Immature natural killer cell (primary cell): Measurements from ENCODE around the gene MMGT1. TPM values are rescaled to one million over a fixed set of nuclear protein-coding genes. Genes with fewer than 3 reads are reported as not detected.
A peak's percentile ranks its signal among the peaks of the same experiment; 100 is the strongest.

ENCODE experiments used
- DNase-seq, 3 donors: peaks; one replicate each; pipeline ENCODE4 v3.0.0; 2022; ENCODE audit warnings: mixed read lengths in 1 of 3
- H3K27ac Mint-ChIP-seq, 6 donors: one replicate each; pipeline ENCODE4 v1.8.0; 2020; ENCODE audit warnings: mixed read lengths in 6 of 6, mild to moderate bottlenecking in 5 of 6, inconsistent platforms in 4 of 6, moderate library complexity in 3 of 6
- H3K27me3 Mint-ChIP-seq, 3 donors: one replicate each; pipeline ENCODE4 v1.8.0; 2020 to 2021; ENCODE audit warnings: low read depth in 3 of 3, mild to moderate bottlenecking in 3 of 3, mixed read lengths in 3 of 3, moderate library complexity in 3 of 3, inconsistent platforms in 1 of 3
- H3K36me3 Mint-ChIP-seq, 3 donors: one replicate each; pipeline ENCODE4 v1.8.0; 2020; ENCODE audit warnings: mixed read lengths in 3 of 3, inconsistent platforms in 2 of 3, mild to moderate bottlenecking in 2 of 3
- H3K4me1 Mint-ChIP-seq, 2 donors: one replicate each; pipeline ENCODE4 v1.8.0; 2020; ENCODE audit warnings: inconsistent platforms in 2 of 2, mild to moderate bottlenecking in 2 of 2, mixed read lengths in 2 of 2, moderate library complexity in 1 of 2
- H3K4me3 Mint-ChIP-seq, 5 donors: one replicate each; pipeline ENCODE4 v1.8.0; 2020; ENCODE audit warnings: mild to moderate bottlenecking in 5 of 5, mixed read lengths in 5 of 5, inconsistent platforms in 3 of 5, moderate library complexity in 3 of 5
- H3K9me3 Mint-ChIP-seq, 6 donors: one replicate each; pipeline ENCODE4 v1.8.0; 2020; ENCODE audit warnings: mild to moderate bottlenecking in 6 of 6, mixed read lengths in 6 of 6, inconsistent platforms in 4 of 6, moderate library complexity in 3 of 6
- polyA plus RNA-seq, 3 donors: library from polyadenylated mRNA; unstranded; fragments of 300-500 nt; fragmentation: Illumina TruSeq; gene quantifications; one replicate each; pipeline ENCODE4 v1.2.3, GENCODE V29; 2021

MMGT1 gene
- 10 to 100 TPM in 1 of 3 donors, 1 to 10 TPM in 2; 5.7 to 10.6 (median 8.1) TPM for polyA plus RNA-seq

- peak; percentile 75 to 82 (median 81) for DNase-seq
- Mint-ChIP-seq H3K4me1 (peaks cover 25 to 33% of the 10 kb centered on the region in 2 donors), H3K9me3 (no peaks in the 10 kb centered on the region), H3K4me3 (peak within 1 kb of the TSS; percentile 93 to 99 (median 97)), H3K36me3 (no peaks in the 10 kb centered on the region), H3K27me3 (peaks cover 5 to 13% (median 12%) of the 10 kb centered on the region in 3 donors), H3K27ac (peak within 1 kb of the TSS; percentile 91 to 98 (median 96))
Observed at GRCh38 chrX:135973548-135974278, at the start of gene MMGT1. TSS of gene MMGT1 (minus strand) at chrX:135973988. CDS start at chrX:135973675, 313 bp downstream.

GRCh38 chrX:136021903-136022302, 48.1 kb upstream of the MMGT1 start:
- Mint-ChIP-seq H3K9me3 (no peaks in the 10 kb centered on the region), H3K4me1 (no peaks in the 10 kb centered on the region), H3K27ac (no peak overlapping the region), H3K4me3 (no peak overlapping the region), H3K36me3 (peaks cover 0 to 11% (median 3%) of the 10 kb centered on the region in 3 donors), H3K27me3 (peaks cover 2 to 5% (median 2%) of the 10 kb centered on the region in 3 donors)
- no peak for DNase-seq

GRCh38 chrX:136021160-136021559, 47.4 kb upstream of the MMGT1 start:
- Mint-ChIP-seq H3K27ac (no peak overlapping the region), H3K4me3 (no peak overlapping the region), H3K4me1 (no peaks in the 10 kb centered on the region), H3K36me3 (peaks cover 0 to 13% (median 3%) of the 10 kb centered on the region in 3 donors), H3K9me3 (no peaks in the 10 kb centered on the region), H3K27me3 (peaks cover 2 to 5% (median 2%) of the 10 kb centered on the region in 3 donors)
- DNase-seq = no peak

- Mint-ChIP-seq H3K4me1 (no peaks in the 10 kb centered on the region), H3K27ac (no peak overlapping the region), H3K36me3 (peaks cover 0 to 19% (median 3%) of the 10 kb centered on the region in 3 donors), H3K4me3 (no peak overlapping the region), H3K27me3 (peaks cover 1 to 6% (median 5%) of the 10 kb centered on the region in 3 donors), H3K9me3 (no peaks in the 10 kb centered on the region)
- DNase-seq = no peak
Observed at GRCh38 chrX:136019226-136019625, 45.4 kb upstream of the MMGT1 start.

DNA sequence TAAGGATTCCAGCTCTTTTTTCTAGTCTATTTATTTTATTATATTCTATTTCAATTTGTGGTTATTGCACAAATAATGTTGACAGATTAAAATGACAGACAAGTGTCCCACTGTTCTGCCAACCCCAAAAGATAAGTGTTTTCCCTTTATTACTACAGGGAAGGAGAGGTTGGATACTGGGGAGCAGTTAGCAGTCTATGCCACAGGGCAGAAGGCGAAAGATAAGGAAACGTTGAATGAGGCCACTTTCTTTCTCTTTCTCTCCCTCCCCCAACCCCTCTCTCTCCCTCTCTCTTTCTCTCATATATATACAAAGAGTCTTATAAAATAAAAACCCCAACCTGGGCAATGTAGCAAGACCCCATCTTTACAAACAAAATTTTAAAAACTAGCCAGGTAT, 43.1 kb upstream of the MMGT1 start:
- Mint-ChIP-seq H3K27ac (no peak overlapping the region), H3K36me3 (peaks cover 0 to 19% (median 7%) of the 10 kb centered on the region in 3 donors), H3K4me1 (no peaks in the 10 kb centered on the region), H3K4me3 (no peak overlapping the region), H3K27me3 (peaks cover 0 to 6% (median 3%) of the 10 kb centered on the region in 3 donors), H3K9me3 (no peaks in the 10 kb centered on the region)
- DNase-seq = no peak

DNA sequence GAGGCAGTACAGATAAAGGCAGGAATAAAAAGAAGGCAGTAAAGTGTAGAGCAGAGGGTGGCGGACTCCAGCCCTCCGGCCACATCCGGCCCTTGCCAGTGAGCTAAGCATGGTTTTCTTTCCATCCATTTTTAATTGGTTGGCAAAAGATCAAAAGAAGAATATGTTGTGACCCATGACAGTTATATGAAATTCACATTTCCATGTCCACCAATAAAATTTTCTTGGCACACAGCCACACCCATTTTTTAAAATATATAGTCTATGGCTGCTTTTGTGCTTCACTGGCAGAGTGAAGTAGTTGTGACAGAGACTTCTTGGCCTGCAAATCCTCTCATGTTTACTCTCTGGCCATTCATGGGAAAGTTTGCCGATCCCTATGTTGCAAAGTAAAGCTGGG, 41.2 kb upstream of the MMGT1 start:
- Mint-ChIP-seq H3K27ac (no peak overlapping the region), H3K36me3 (peaks cover 0 to 19% (median 7%) of the 10 kb centered on the region in 3 donors), H3K27me3 (peaks cover 0 to 11% (median 2%) of the 10 kb centered on the region in 3 donors), H3K9me3 (no peaks in the 10 kb centered on the region), H3K4me1 (no peaks in the 10 kb centered on the region), H3K4me3 (no peak overlapping the region)
- no peak for DNase-seq

- H3K27me3 Mint-ChIP-seq = peaks cover 1 to 6% (median 2%) of the 10 kb centered on the region in 3 donors
- peaks cover 28 to 46% of the 10 kb centered on the region in 2 donors for H3K4me1 Mint-ChIP-seq
- peaks cover 0 to 4% (median 0%) of the 10 kb centered on the region in 6 donors for H3K9me3 Mint-ChIP-seq
- DNase-seq = no peak
- no peak overlapping the region for H3K4me3 Mint-ChIP-seq
- H3K27ac Mint-ChIP-seq = no peak overlapping the region
- H3K36me3 Mint-ChIP-seq = no peaks in the 10 kb centered on the region
Observed at GRCh38 chrX:135988245-135988644, 14.5 kb upstream of the MMGT1 start.

DNA sequence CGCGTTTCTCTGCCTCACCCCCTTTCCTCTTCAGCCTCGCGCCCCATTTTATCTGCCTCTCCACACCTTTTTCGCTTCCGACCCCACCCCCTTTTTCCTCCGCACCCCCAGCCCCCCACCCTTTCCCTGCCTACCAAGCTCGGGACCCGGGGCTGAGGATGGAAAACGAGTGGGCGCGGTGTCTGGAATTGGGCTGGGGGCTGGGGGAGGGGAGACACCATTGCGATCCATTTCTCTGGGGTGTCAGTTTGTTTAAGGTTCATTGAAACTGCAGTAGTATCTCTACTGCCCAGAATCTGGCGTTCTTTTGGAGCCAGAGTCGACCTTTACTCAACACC, 12.2 kb upstream of the MMGT1 start:
- DNase-seq = no peak
- H3K27me3 Mint-ChIP-seq = peaks cover 1 to 11% (median 2%) of the 10 kb centered on the region in 3 donors
- peak overlapping the region; percentile 86 to 91 (median 88) for H3K4me3 Mint-ChIP-seq
- peaks cover 0 to 1% (median 0%) of the 10 kb centered on the region in 6 donors for H3K9me3 Mint-ChIP-seq
- H3K4me1 Mint-ChIP-seq = peaks cover 34 to 53% of the 10 kb centered on the region in 2 donors
- H3K36me3 Mint-ChIP-seq = no peaks in the 10 kb centered on the region
- peak overlapping the region; percentile 65 to 84 (median 80) for H3K27ac Mint-ChIP-seq

DNA sequence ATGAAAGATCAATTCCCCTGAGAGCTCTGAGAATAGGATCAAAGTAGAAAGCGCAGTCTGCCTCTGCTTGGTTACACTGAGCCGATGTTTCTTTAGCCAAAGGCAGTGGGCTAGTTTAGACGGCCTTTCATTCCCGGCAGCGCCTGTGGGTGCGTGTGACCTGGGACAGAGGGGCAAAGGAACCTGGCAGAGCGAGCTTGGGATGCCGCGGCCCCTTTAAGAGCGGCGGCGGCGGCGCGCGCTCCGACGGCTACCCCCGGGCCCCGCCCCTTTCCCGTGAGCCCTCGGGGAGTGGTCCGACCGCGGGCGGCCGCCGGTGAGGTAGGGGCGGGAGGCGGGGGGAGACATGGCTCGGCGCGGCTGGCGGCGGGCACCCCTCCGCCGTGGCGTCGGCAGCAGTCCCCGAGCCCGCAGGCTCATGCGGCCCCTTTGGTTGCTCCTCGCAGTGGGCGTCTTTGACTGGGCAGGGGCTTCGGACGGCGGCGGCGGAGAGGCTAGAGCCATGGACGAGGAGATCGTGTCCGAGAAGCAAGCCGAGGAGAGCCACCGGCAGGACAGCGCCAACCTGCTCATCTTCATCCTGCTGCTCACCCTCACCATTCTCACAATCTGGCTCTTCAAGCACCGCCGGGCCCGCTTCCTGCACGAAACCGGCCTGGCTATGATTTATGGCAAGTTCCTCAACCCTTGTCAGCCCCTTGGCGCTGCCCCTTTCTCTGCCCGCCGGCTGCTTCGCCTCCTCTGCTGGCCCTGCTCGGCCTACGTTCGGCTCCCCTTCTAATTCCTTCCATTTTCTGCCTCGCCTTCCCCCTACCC, 11.6 kb upstream of the MMGT1 start, which contains the start of gene SLC9A6:
Gene SLC9A6 (plus strand): TSS at position 279 of the 816 bp plus-strand sequence. CDS start 224 bp downstream, at position 503.
- peaks cover 1 to 11% (median 2%) of the 10 kb centered on the region in 3 donors for H3K27me3 Mint-ChIP-seq
- H3K9me3 Mint-ChIP-seq = peaks cover 0 to 1% (median 0%) of the 10 kb centered on the region in 6 donors
- DNase-seq = peak; percentile 65 to 69 (median 66)
- H3K4me1 Mint-ChIP-seq = peaks cover 34 to 53% of the 10 kb centered on the region in 2 donors
- H3K27ac Mint-ChIP-seq = peak within 1 kb of the TSS; percentile 76 to 90 (median 82)
- H3K36me3 Mint-ChIP-seq = no peaks in the 10 kb centered on the region
- peak within 1 kb of the TSS; percentile 86 to 91 (median 88) for H3K4me3 Mint-ChIP-seq

- H3K27me3 Mint-ChIP-seq = peaks cover 1 to 11% (median 2%) of the 10 kb centered on the region in 3 donors
- DNase-seq = no peak
- H3K4me3 Mint-ChIP-seq = peak overlapping the region; percentile 75 to 91 (median 88)
- H3K27ac Mint-ChIP-seq = peak overlapping the region; percentile 70 to 90 (median 82)
- peaks cover 0 to 1% (median 0%) of the 10 kb centered on the region in 6 donors for H3K9me3 Mint-ChIP-seq
- H3K4me1 Mint-ChIP-seq = peaks cover 34 to 53% of the 10 kb centered on the region in 2 donors
- no peaks in the 10 kb centered on the region for H3K36me3 Mint-ChIP-seq
Observed at GRCh38 chrX:135984791-135985156, 11.0 kb upstream of the MMGT1 start.

- Mint-ChIP-seq H3K4me1 (peaks cover 34 to 49% of the 10 kb centered on the region in 2 donors), H3K27me3 (peaks cover 1 to 11% (median 2%) of the 10 kb centered on the region in 3 donors), H3K9me3 (peaks cover 0 to 1% (median 0%) of the 10 kb centered on the region in 6 donors), H3K36me3 (no peaks in the 10 kb centered on the region), H3K4me3 (peak overlapping the region; percentile 75 to 91 (median 88)), H3K27ac (peak overlapping the region; percentile 70 to 90 (median 82))
- no peak for DNase-seq
Observed at GRCh38 chrX:135984256-135984655, 10.5 kb upstream of the MMGT1 start.

DNA sequence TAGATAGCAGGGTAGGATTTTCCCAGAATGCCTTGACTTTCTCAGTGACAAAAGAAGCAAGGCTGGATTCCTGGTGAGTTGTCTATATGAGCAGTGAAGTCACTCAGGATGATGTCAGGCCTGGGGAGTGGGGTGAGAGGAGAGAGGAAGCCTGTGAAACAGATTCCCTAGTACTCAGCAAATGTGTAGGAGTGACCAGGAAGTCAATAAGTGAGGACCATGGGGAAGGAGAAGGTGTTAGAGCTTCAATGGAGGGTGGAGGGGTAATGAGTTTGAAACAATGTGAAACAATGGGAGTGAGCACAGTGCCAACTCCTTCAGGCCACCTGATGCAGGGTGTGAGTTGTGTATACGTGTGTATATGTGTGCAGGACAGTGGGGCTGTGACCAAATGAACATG, 9.1 kb upstream of the MMGT1 start:
- H3K9me3 Mint-ChIP-seq = peaks cover 0 to 1% (median 0%) of the 10 kb centered on the region in 6 donors
- H3K27me3 Mint-ChIP-seq = peaks cover 2 to 17% (median 6%) of the 10 kb centered on the region in 3 donors
- no peaks in the 10 kb centered on the region for H3K36me3 Mint-ChIP-seq
- peak overlapping the region; percentile 5 to 91 (median 88) for H3K4me3 Mint-ChIP-seq
- H3K27ac Mint-ChIP-seq = peak overlapping the region in 4 of 6 donors; percentile 33 to 82 (median 73)
- DNase-seq = no peak
- peaks cover 34 to 47% of the 10 kb centered on the region in 2 donors for H3K4me1 Mint-ChIP-seq

DNA sequence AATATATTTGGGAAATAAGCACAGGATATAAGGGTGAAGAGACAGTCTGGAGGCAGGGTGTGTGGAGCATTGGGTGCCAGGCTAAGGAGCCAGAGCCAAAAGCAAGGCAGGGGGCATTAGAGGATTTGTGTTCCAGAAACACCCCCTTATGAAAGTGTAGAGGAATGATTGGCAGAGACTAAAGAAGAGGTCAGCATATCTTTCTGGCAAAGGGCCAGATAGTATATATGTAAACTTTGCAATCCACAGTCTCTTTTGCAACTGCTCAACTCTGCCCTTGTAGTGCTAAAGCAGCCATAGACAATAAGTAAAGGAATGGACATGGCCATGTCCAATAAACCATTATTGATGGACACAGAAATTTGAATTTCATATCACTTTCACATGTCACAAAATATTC, 7.9 kb upstream of the MMGT1 start:
- H3K9me3 Mint-ChIP-seq = peaks cover 0 to 1% (median 0%) of the 10 kb centered on the region in 6 donors
- DNase-seq = no peak
- H3K36me3 Mint-ChIP-seq = no peaks in the 10 kb centered on the region
- H3K27me3 Mint-ChIP-seq = peaks cover 2 to 17% (median 6%) of the 10 kb centered on the region in 3 donors
- no peak overlapping the region for H3K4me3 Mint-ChIP-seq
- peaks cover 32 to 35% of the 10 kb centered on the region in 2 donors for H3K4me1 Mint-ChIP-seq
- no peak overlapping the region for H3K27ac Mint-ChIP-seq
